ENCODE measurements around the gene INIP. TPM values are rescaled to one million over a fixed set of nuclear protein-coding genes. Genes with fewer than 3 reads are reported as not detected.

The INIP gene
- total RNA-seq, 1 donor from 2014 or later: 14.4 TPM

DNA sequence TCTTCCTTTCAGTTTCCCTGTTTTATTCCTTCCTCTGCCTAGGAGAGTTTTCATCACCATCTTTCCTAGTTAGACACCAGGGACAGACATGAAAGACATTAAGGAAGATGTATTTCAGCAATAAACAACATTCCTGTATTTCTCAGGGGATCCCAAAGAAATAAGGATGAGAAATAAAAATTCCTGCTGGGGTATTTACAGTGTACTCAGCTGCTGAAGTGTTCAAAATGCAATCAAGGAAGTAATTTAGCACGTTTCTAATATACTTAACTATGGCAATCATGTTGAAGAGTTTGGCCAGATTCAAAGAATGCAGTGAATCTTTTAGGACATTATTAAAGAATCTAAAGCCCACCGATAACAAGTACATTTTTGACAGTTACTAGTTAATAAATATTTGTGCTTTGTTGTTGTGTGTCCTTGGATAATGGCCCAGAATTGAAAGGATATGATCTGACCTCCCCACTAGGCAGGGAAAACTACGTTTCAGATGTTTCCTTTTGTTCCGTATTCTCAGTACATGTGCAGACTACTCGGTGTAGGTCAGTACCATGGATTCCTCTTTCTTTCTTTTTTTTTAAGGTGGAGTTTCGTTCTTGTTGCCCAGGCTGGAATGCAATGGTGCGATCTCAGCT, 46.8 kb downstream of the INIP start:
- no peak for DNase-seq

- DNase-seq: no peak
Measured at GRCh38 chr9:112669326-112669725, 48.6 kb downstream of the INIP start.

DNA sequence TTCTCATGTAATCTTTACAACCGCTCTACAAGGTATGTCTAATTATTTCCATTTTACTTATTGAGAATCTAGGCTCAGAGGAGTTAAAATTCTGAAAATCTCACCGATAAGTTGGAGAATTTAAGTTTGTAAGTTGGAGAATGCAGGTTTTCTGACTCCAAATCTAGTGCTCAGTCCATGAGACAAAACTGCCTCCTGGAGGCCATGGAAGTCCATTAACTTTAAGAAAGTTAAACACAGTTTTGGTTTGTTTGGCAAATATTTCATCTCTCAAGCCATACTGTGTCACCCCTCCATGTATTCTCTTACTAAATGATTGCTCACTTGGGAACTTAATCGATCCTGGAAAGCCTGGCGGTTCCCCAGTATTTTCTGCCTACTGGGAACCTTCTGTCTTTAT, 52.6 kb downstream of the INIP start:
- peak; percentile 24 for DNase-seq

GRCh38 chr9:112664531-112664930, 53.4 kb downstream of the INIP start:
- DNase-seq: no peak

- no peak for DNase-seq
Measured at GRCh38 chr9:112663681-112664080, 54.2 kb downstream of the INIP start.

GRCh38 chr9:112659906-112660305, 58.0 kb downstream of the INIP start:
- DNase-seq: no peak

DNA sequence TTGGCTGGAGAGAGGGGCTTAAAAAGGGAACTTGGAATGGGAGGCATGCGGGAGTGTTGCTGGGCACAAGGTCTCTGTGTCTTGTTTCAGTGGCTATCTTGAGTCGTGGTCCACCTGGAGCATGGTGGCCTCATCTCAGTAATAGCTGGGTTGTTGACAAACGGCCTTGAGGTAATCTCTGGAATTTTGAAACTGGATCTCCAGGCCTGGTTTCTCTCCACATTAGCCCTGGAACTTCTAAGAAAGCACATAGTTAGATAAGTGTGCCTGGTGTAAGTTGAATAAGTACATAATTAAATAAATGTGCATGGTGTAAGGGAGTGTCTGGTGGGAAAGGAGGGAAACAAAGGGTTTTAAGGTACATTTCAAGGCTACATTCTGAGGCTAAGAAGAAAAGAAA, 62.2 kb downstream of the INIP start:
- no peak for DNase-seq

GRCh38 chr9:112654282-112654681, 63.6 kb downstream of the INIP start:
- no peak for DNase-seq

GRCh38 chr9:112648624-112649023, 69.3 kb downstream of the INIP start:
- no peak for DNase-seq

DNA sequence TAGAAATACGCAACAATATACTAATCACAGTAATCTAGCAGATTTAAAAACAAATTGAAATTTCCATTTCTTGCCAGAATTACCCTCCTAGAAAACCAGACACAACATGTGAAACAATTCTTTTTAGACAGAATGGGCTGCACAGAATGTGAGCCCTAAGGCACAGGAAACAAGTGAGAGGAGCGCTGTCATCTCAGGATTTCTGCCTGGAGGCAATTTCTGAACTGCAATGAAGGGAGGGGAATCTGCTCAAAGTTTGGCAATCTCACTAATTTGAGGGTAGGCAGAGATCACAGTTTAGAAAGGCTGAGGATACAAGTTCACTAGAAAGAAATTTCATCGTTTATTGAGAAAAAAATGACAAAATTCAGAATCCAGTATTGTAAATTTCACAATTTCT, 70.3 kb downstream of the INIP start:
- DNase-seq: no peak

GRCh38 chr9:112642126-112642525, 75.8 kb downstream of the INIP start:
- DNase-seq: no peak

DNA sequence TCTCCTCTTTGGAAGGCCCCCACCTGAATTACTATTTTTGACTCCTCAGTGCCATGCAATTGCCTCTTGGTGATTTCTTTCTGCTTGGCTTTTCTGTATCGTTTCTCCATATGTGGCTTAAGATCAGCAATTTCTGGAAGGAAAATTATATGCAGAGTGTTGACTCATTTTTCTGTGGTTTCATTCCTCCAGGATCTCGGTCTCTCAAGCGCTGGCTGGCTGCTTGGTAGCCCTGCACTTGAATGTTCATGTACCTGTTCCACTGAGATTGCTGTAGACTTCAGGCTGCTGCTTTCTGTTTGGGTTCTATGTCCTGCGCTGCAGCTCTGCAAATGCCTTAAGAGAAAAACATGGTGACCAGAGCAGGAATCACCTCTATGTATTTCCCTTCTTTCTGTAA, 77.6 kb downstream of the INIP start:
- no peak for DNase-seq

Other genes starting within 250 kb of the INIP start
- gene KIAA1958, start 231.3 kb downstream of the INIP start, total RNA-seq: 6.6 TPM
- gene SNX30, start 32.6 kb upstream of the INIP start, total RNA-seq: 13.3 TPM
- gene SLC46A2, start 172.8 kb upstream of the INIP start, total RNA-seq: 1.2 TPM